ENCODE results near the gene MCEMP1.

GRCh38 chr19:7636691-7637373, 40.1 kb upstream of the MCEMP1 start, which contains the start of gene STXBP2:
- TF ChIP-seq CTCF (IDR thresholded peaks at IDR 0.05; ENCODE audit: borderline replicate concordance, extremely low read depth, low read length, poor library complexity, severe bottlenecking) (no peak), EZH2 (IDR thresholded peaks at IDR 0.05; ENCODE audit: borderline replicate concordance, low read depth, low read length, severe bottlenecking) (no peak)

All from DND-41 (cell line).